HG03159 (cell line): ENCODE data around the gene TAF4.
A peak's percentile ranks its signal among the peaks of the same experiment; 100 is the strongest.
"Not testable (repeated sequence)": the region's sequence is repeated elsewhere in the genome, so short reads cannot be mapped to it uniquely, and the experiment has no call there.

ENCODE experiments used
- ATAC-seq: cut with Tn5 transposase; IDR thresholded peaks from one replicate; pipeline ENCODE4 v1.9.1; 2021; ENCODE audit warnings: mild to moderate bottlenecking, moderate library complexity; ENCODE audit not compliant: unreplicated experiment

Gene TAF4, protein sequence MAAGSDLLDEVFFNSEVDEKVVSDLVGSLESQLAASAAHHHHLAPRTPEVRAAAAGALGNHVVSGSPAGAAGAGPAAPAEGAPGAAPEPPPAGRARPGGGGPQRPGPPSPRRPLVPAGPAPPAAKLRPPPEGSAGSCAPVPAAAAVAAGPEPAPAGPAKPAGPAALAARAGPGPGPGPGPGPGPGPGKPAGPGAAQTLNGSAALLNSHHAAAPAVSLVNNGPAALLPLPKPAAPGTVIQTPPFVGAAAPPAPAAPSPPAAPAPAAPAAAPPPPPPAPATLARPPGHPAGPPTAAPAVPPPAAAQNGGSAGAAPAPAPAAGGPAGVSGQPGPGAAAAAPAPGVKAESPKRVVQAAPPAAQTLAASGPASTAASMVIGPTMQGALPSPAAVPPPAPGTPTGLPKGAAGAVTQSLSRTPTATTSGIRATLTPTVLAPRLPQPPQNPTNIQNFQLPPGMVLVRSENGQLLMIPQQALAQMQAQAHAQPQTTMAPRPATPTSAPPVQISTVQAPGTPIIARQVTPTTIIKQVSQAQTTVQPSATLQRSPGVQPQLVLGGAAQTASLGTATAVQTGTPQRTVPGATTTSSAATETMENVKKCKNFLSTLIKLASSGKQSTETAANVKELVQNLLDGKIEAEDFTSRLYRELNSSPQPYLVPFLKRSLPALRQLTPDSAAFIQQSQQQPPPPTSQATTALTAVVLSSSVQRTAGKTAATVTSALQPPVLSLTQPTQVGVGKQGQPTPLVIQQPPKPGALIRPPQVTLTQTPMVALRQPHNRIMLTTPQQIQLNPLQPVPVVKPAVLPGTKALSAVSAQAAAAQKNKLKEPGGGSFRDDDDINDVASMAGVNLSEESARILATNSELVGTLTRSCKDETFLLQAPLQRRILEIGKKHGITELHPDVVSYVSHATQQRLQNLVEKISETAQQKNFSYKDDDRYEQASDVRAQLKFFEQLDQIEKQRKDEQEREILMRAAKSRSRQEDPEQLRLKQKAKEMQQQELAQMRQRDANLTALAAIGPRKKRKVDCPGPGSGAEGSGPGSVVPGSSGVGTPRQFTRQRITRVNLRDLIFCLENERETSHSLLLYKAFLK

DNA sequence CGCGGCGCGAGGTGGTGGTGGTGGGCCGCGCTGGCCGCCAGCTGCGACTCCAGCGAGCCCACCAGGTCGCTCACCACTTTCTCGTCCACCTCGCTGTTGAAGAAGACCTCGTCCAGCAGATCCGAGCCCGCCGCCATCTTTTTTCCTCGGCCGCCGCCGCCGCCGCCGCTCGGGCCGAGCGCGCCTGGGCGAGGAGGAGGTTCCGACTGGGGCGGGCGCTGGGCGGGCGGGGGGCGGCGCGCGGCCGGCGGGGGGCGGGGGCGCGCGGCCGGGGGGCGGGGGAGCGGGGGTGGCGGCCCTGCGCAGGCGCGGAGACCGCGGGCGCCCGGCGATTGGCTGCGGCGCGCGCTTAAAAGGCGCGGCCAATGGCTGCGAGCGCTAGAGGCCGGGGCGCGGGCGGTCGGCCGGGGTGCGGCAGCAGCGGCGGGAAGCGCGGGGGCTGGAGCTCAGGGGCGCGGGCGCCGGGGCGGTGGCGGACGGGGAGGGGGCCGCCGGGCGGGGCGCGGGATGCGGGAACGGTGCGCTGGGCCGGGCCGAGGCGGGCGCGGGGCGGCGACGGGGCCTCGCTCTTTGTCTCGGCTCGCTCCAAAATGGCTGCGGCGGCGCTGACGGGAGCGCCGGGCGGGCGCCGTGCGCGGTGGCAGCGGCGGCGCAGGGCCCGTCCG, at the start of gene TAF4:
TSS of gene TAF4 (minus strand) at position 208 of the 665 bp plus-strand sequence. CDS start at position 137, 71 bp downstream.
- ATAC-seq, result peak; percentile 63

DNA sequence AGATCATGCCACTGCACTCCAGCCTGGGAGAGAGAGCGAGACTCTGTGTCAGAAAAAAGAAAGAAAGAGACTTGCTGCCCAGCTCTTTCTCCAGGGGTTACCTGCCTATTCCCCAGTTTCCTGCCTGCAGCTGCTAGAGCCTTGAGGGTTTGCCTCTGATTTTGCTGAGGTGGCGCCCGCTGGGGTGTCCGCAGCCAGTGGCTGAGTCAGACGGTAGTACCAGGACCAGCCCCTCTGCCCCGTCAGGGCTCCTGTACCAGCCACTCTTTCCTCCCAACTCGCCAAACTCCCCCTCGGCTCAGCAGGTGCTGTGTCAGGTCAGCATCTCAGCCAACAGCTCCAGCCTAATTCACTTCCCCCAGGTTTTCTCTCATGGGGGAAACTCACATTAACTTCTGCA, 49.2 kb upstream of the TAF4 start:
- ATAC-seq, result no peak

DNA sequence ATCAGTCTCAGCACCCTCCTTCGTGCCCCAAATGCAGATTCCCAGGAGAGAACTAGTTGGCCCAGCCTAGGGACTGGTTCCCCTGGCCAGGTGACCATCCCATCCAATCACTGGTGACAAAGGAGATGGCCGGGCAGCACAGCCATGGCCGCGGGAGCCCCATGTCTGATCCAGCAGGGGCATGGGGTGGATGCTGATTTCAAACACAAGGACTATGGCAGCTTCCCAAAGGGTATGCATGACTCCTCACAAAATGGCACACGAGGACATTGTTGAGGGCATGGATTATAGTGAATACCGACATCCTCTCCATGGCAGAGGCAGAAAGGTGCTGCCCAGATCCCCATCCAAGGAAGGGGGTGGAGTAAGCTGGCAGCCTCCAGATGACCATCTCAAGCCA, 46.7 kb upstream of the TAF4 start:
- no peak for ATAC-seq

DNA sequence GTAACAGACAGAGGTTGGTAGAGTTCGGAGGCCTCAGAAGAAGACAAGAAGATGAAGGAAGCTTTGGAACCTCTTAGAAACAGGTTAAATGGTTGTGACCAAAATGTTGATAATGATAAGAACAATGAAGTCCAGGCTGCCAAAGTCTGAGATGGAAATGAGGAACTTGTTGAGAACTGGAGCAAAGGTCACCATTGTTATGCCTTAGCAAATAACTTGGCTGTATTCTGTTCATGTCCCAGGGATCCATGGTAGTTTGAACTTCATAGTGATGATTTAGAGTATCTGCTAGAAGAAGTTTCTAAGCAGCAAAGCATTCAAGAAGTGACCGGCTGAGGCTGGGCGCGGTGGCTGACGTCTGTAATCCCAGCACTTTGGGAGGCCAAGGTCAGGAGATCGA, 45.5 kb upstream of the TAF4 start:
- ATAC-seq, result no peak

DNA sequence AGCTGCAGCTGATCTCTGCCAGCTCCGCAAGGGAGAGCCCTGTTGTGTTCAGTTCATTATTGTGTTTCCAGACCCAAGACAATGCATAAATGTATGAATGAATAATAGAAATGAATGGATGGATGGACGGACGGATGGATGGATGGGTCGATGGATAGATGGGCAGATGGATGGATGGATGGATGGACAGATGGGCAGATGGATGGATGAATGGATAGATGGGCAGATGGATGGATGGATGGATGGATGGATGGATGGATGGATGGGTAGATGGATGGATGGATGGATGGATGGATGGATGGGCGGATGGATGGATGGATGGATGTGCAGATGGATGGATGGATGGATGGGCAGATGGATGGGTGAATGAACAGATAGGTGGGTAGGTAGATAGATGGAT, 39.9 kb upstream of the TAF4 start:
- ATAC-seq, result no peak

DNA sequence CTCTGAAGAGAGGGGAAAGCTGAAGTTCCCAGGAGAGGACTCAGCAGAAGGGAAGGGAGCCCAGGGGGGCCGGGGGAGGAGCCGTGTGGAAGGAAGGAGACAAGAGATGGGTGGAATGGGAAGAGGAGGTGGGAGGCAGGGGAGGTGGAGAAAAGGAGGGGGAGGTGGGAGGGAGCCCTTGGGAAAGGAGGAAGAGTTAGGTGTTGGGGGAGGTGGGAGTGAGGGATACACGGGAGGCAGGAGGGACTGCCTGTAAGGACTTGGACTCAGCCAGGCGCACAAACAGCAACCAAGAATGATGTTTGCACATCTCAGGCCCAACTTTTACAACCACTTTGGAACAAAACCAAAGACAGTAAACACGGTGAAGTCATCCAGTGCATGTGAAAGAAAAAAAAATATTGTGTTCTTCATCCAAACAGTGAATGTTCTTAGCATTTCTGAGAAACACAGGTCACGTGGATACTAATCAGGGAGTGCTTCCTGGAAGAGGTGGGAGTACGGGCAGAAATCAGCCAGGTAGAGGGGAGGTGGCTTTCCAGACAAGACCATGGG, 39.2 kb upstream of the TAF4 start:
- ATAC-seq, result no peak

DNA sequence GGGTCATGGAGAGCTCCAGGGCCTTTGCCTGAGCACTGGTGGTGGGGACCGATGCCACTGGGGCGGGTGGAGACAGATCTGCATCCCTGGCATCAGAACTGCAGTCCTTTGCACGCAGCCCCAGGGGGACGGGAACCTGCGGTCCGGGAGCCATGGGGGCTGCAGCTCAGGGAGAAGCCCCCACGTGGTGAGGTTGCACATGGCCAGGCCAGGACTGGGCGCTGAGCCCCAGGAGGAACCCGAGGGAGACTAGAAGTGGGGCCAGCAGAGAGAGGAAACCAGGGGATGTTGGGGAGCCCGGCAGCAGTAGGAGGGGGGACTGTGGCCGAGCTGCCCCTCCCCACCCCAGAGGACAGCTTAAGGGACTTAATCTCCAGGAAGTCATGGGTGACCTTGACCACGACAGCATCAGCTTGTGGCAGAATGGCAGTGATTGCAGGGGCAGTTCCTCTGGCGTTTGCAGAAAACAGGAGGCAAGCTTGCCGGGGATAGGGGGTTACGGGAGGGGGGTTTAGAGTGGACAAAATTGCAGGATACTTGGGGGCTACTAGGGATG, 38.6 kb upstream of the TAF4 start:
- ATAC-seq, result no peak

DNA sequence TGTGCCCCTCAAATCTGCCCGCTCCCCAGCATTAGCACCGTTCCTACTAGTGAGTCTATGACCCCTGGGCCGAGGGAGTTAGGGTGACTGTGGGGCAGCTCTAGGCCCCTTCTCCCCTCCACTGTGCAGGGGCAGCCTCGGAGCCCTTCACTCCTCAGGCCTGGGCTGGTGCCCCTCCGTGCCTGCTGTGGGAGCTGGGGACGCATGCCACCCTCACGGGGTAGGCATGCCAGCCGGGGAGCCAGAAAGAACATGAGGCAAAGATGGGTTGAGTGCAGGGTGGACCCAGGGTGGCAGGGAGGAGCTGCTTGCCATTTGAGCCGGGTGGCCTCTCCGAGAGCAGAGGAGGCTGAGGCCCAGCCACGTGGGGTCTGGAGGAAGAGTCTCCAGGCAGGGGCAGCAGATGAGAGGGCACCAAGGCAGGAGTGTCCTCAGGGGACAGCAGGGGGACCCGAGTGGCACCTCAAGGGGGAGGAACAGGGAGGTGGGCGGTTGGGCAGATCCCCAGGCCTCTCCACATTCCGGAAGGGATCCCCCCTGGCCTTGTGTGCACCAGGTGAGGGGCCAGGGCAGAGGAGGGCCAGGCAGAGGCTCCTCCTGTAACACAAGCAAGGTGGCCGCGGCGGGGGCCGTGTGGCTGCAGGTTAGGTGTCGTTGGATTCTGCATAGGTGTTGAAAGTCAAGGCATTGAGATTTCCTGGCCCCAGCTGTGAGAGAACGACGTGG, 38.0 kb upstream of the TAF4 start:
- ATAC-seq, result no peak

DNA sequence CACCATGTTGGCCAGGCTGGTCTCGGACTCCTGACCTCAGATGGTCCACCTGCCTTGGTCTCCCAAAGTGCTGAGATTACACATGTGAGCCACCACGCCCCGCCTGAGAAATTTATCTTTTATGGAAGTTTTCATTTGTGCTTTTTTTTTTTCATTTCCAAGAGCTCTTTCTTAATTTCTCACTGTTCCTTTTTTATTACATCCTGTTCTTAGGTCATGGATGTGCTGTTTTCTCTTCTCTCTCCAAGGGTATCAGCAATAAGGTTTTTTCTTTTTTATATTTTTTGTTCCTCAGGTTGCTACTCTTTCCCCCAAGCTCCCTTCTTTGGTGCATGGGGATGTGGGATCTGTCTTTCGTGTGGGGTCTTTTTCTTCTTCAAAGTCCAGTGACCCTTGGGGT, 35.4 kb upstream of the TAF4 start:
- ATAC-seq, result no peak

DNA sequence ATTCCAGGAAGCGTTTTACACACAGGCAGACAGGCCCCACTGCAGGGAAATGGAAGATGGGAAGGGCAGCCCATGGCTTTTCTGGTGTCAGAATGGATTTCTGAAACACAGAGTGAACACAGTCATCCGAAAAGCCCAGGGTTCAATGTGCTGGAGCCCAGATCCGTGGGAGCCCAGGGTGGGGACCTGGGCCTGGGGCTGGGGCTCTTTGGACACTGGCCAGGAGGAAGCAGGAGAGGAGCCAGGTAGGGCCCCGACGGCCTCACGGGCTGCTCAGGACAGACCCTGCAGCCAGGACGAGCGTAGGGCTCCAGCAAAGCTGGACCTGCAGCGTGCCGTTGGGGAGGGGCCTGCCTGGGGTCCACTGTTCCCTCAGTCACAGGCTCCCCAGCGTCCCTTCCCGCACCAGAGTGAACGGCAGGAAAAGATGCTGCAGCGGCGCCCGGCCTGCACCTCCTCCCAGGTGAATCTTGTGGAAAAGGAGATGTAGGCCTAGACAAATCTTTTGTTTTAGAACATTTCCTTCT, 32.3 kb upstream of the TAF4 start:
- no peak for ATAC-seq

DNA sequence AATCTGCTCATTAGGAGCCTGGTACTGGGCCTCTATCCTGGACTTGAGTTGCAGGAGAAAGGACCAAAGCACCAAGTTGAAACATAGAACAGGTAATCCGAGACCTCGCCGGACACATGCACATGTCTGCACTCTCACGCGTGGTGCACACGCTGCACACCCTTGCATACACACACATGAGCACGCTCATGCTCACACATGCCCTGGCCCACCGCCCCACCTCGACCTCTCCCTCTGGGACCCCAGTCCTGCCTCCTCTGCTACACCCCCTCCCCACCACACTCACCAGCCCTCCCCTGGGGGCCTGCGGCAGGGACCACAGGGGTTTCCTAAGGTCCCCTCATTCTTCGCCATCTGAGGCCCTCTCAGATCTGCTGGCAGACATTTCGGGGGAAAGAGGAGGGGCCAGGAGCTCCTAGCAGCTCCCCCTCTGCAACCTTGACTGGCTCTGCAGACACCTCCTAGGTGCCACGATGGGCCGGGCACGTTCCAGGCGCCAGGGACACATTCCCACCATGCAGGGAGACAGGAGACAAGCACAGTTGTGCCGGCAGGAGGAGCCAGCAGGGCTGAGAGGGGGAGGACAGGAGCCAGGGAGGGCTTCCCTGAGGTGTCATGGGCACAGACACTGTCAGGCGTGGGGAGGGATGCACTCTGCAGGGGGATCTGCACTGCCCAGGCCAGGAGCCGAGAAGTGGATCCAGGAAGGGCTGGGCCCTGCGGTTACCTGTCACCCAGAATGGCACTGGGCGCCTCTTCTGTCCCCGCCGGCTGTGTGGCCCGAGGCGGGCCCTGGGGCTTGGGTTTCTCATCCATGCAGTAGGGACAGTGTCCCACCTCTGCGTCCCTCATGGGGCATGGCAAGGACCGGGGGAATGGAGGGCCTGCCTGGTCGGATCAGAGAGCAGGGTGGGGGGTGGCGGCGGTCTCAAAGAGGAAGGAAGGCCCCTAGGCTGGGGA, 31.0 kb upstream of the TAF4 start:
- no peak for ATAC-seq

DNA sequence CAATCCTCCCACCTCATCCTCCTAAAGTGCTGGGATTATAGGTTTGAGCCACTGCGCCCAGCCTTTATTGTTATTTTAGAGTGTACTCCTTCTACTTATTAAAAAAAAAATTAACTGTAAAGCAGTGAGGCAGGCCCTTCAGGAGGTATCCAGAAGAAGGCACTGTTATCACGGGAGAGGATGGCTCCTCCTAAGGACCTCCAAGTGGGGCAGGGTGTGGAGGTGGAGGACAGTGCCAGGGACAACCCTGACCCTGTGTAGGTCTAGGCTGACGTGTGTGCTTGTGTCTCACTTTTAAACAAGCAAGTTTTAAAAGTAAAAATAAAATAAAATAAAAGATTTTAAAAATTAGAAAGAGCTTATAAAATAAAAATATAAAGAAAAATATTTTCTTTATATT, 23.7 kb upstream of the TAF4 start:
- no peak for ATAC-seq

DNA sequence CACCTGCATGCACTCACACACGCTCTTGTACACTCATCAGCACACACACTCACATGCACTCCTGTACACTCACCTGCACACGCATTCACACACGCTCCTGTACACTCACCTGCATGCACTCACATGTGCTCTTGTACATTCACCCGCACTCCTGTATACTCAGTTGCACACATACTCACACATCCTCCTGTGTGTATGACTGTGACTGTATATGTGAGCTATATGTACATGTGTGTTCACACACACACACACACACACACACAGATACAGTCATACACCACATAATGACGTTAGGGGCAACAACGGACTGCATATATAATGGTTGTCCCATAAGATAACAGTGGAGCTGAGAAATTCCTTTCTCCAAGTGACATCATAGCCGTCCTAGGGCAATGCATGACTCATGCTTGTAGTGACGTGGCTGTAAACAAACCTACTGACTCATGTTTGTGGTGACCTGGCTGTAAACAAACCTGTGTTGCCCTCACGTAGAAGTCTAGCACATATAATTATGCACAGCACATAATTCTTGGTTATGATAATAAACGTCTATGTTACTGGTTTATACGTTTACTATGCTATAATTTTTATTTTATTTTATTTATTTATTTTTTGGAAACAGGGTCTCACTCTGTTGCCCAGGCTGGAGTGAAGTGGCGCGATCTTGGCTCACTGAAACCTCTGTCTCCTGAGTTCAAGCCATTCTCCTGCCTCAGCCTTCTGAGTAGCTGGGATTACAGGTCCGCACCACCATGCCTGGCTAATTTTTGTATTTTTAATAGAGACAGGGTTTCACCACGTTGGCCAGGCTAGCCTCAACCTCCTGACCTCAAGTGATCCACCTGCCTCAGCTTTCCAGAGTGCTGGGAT, 22.8 kb upstream of the TAF4 start:
- ATAC-seq, result no peak

DNA sequence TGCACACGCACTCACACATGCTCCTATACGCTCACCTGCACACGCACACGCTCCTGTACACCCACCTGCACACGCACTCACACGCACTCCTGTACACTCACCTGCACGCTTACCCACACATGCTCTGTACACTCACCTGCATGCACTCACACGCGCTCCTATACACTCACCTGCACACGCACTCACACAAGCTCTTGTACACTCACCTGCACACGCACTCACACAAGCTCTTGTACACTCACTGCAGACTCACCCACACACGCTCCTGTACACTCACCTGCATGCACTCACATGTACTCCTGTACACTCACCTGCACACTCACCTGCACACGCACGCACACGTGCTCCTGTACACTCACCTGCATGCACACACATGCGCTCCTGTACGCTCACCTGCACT, 22.0 kb upstream of the TAF4 start:
- no peak for ATAC-seq

DNA sequence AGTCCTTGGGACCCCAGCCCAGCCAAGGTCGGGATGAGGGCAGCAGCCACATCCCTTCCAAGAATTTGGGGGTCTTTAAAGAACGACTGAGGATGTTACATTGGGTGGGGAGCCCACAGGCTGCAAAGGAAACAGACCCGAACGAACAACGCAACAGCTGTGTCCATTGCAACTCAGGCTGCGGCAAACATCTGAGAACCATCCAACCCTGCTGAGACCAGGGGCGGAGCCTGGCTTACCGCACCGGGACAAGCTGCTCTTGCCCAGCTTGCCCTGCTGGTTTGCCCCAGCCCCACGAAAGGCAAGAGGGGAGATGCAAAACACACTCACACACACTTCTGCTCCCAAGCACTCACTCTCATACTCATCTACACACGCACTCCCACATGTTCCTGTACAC, 21.5 kb upstream of the TAF4 start:
- ATAC-seq, result no peak

DNA sequence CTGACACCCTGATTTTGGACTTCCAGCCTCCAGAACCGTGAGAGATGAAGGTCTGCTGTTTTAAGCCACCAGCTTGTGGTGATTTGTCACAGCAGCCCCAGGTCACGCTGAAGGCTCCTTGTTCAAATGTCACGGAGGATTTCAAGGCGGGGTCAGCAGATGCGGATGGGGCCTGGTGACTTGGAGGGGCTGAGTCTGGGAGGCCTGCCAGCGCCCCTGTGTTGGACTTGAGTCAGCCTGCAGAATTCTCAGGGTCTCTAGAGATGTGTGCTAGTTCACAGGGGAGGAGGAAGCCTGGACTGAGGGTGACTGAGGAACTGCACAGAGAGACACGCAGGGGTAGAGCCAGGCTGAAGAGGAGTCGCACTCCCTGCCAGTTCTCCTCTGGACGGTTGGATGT, 19.5 kb upstream of the TAF4 start:
- ATAC-seq, result no peak

DNA sequence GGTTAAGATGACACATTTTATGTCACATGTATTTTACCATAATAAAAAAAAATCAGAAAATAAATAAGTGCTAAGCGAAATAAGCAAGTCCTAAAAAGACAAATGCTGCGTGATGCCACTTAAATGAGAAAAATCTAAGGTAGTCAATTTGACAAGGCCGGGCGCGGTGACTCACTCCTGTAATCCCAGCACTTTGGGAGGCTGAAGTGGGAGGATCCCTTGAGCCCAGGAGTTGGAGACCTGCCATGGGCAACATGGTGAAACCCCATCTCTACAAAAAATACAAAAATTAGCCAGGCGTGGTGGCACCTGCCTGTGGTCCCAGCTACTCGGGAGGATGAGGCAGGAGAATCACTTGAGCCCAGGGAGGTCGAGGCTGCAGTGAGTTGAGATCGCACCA, 18.5 kb upstream of the TAF4 start:
- not testable (repeated sequence) for ATAC-seq

DNA sequence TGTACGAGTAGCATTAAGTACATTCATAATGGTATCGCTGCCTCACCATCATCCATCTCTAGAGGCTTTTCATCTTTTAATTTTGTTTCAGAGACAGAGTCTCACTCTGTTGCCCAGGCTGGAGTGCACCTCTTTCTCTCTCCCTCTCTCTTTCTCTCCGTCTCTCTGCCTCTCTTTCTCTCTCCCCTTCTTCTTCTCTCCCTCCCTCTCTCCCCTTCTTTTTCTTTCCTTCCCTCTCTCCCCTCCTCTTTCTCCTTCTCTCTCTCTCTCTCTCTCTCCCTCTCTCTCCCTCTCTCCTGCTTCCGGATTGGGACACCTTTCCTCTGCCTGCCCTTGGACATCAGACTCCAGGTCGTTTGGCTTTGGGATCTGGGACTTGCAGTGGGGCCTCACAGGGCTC, 17.6 kb upstream of the TAF4 start:
- no peak for ATAC-seq
